Transverse colon (tissue), 4 donors: Measurements from ENCODE around the gene ZC3HAV1L. TPM values are rescaled to one million over a fixed set of nuclear protein-coding genes. Genes with fewer than 3 reads are reported as not detected.

Experiments used
- DNase-seq: peaks from one replicate; pipeline ENCODE4 v3.0.0-alpha.2; 2019
- H3K27ac ChIP-seq, 4 donors: fragments of 200-600 bp; sonication (generic); 2 replicates each; pipeline ENCODE4 v1.5.1; 2016 to 2018; ENCODE audit warnings: inconsistent platforms in 4 of 4
- H3K27me3 ChIP-seq: fragments of 200-600 bp; sonication (generic); 2 replicates; pipeline ENCODE4 v1.5.1; 2017; ENCODE audit warnings: inconsistent platforms
- H3K36me3 ChIP-seq, 4 donors: fragments of 200-600 bp; sonication (generic); 2 replicates each; pipeline ENCODE4 v1.5.1; 2017 to 2019; ENCODE audit warnings: inconsistent platforms in 4 of 4
- H3K4me1 ChIP-seq, 4 donors: fragments of 200-600 bp; sonication (generic); 2 replicates each; pipeline ENCODE4 v1.5.1; 2017 to 2020; ENCODE audit warnings: inconsistent platforms in 4 of 4
- H3K4me3 ChIP-seq, 4 donors: fragments of 200-600 bp; sonication (generic); 1 replicate in 1 of 4; 2 replicates in 3 of 4; pipeline versions ENCODE4 v1.5.1 to v1.6.1; 2017 to 2019; ENCODE audit warnings: inconsistent platforms in 4 of 4
- H3K9me3 ChIP-seq, 2 donors: fragments of 200-600 bp; sonication (generic); 2 replicates each; pipeline ENCODE4 v1.5.1; 2017 to 2019; ENCODE audit warnings: inconsistent platforms in 2 of 2
- EP300 ChIP-seq: sonication (generic); formaldehyde crosslinking; IDR thresholded peaks from one replicate; pipeline ENCODE4 v1.6.1; 2017; ENCODE audit warnings: antibody characterized with exemption, low read depth
- POLR2A ChIP-seq: fragments of 450-650 bp; IDR thresholded peaks from one replicate; pipeline ENCODE4 v1.6.1; 2016; ENCODE audit warnings: antibody characterized with exemption, mild to moderate bottlenecking, moderate library complexity
- POLR2AphosphoS5 ChIP-seq, 3 donors: sonication (generic); formaldehyde crosslinking; IDR thresholded peaks; one replicate each; pipeline ENCODE4 v1.6.1; 2016; ENCODE audit warnings: antibody characterized with exemption in 3 of 3
- WGBS, 2 donors: methylation state at CpG; one replicate each; pipeline ENCODE4 v1.1.5; 2018; ENCODE audit warnings: low coverage in 1 of 2; 5-methylcytosine and 5-hydroxymethylcytosine counted together
- in situ Hi-C, 4 donors: fragments of 200-750 bp; cut with MboI; loops; one replicate each; pipeline versions ENCODE4 v1.15.0 to v1.15.1; 2017; ENCODE audit warnings: low sequenced_read_pairs in 3 of 4, low pct_ligation_motif_present in 1 of 4, low pct_unique_long_range_greater_than_20kb in 1 of 4
- intact Hi-C: fragments of 100-400 bp; cut with DNase I; formaldehyde crosslinking; loops from one replicate; pipeline ENCODE4 v1.15.1; 2023; ENCODE audit warnings: low total_unique reads
- total RNA-seq, 4 donors: library from RNA; depleted of rRNA; stranded (reverse); fragments of >200 nt; gene quantifications; one replicate each; pipeline ENCODE4 v1.1.0, GENCODE V29; 2016
- TF ChIP-seq, protein P1 (sequence below), 5 experiments: fragments of 200-600 bp in 3 of 5; fragments of 450-650 bp in 2 of 5; sonication (generic) in 3 of 5; IDR thresholded peaks; 1 replicate in 2 of 5; 2 replicates in 3 of 5; pipeline ENCODE4 v1.5.1; 2016 to 2017; ENCODE audit warnings: antibody characterized with exemption in 5 of 5, inconsistent platforms in 3 of 5, mild to moderate bottlenecking in 2 of 5, moderate library complexity in 1 of 5

ZC3HAV1L gene
- total RNA-seq, 4 donors from 2014 or later = 5.2 to 71.4 (median 14.7) TPM

DNA sequence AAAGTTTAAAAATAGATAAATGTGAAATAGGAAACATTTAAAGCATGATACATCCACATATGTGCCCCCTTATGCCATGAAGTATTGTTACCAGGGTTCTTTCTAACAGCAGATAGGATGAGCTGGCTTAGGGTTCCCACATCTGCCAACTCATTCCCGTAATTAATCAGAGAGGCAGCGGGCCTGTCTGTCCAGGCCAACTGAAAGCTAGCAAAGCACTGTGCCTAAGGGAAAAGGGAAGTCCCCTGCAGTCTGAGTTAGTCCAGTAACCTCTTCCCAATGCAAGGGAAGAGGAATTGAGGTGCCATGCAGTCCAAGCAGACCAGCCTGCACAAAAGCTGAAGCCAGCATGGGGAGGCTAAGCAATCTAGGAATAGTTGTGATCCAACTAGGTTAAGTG lies 18.3 kb upstream of the ZC3HAV1L start:
- intact Hi-C loops = no loop called here
- no peak overlapping the region for H3K4me3 ChIP-seq
- TF ChIP-seq POLR2A (no peak), POLR2AphosphoS5 (IDR thresholded peaks at IDR 0.05) (no peak), EP300 (no peak)
- TF ChIP-seq, protein P1, sequence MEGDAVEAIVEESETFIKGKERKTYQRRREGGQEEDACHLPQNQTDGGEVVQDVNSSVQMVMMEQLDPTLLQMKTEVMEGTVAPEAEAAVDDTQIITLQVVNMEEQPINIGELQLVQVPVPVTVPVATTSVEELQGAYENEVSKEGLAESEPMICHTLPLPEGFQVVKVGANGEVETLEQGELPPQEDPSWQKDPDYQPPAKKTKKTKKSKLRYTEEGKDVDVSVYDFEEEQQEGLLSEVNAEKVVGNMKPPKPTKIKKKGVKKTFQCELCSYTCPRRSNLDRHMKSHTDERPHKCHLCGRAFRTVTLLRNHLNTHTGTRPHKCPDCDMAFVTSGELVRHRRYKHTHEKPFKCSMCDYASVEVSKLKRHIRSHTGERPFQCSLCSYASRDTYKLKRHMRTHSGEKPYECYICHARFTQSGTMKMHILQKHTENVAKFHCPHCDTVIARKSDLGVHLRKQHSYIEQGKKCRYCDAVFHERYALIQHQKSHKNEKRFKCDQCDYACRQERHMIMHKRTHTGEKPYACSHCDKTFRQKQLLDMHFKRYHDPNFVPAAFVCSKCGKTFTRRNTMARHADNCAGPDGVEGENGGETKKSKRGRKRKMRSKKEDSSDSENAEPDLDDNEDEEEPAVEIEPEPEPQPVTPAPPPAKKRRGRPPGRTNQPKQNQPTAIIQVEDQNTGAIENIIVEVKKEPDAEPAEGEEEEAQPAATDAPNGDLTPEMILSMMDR (IDR thresholded peaks at IDR 0.05) = no peak
- WGBS, 2 donors = 80 to 82% methylated on average over 1 to 2 of the region's 2 CpGs
- no peaks in the 10 kb centered on the region for H3K27me3 ChIP-seq
- no peak for DNase-seq
- no peaks in the 10 kb centered on the region for H3K4me1 ChIP-seq
- in situ Hi-C loops = loop anchor here in 1 of 4 donors (25.0 kb wide), 1 partner anchor 167 kb away; no protein-coding TSS in a partner anchor
- H3K36me3 ChIP-seq = peaks cover 0 to 46% (median 21%) of the 10 kb centered on the region in 4 donors
- no peak overlapping the region for H3K27ac ChIP-seq
- H3K9me3 ChIP-seq = no peaks in the 10 kb centered on the region

DNA sequence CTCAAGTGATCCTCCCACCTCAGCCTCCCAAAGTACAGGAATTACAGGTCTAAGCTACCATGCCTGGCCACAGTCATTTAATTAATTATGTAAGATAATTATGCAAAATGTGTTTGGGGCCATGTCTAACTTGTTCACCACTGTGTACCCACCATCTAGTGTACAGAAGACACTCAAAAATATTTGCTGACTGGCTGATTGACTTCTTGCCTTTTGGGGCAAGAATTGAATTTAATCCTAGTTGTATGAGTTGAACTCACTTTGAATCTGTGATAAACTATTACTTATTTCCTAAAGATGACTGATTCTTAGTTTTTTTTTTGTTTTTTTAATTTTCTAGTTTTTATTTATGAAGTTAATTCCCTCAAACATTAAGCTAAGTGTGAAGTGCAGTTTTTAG lies 15.8 kb upstream of the ZC3HAV1L start:
- H3K9me3 ChIP-seq = no peaks in the 10 kb centered on the region
- intact Hi-C loops (no loop called here), in situ Hi-C loops (loop anchor here in 1 of 4 donors (25.0 kb wide), 1 partner anchor 164 kb away; no protein-coding TSS in a partner anchor)
- no peak overlapping the region for H3K4me3 ChIP-seq
- no peaks in the 10 kb centered on the region for H3K4me1 ChIP-seq
- TF ChIP-seq POLR2A = no peak
- TF ChIP-seq POLR2AphosphoS5 (IDR thresholded peaks at IDR 0.05) = no peak
- no peak for TF ChIP-seq EP300
- TF ChIP-seq, protein P1 (IDR thresholded peaks at IDR 0.05) = no peak
- no peak overlapping the region for H3K27ac ChIP-seq
- no peak for DNase-seq
- H3K36me3 ChIP-seq = peaks cover 0 to 45% (median 21%) of the 10 kb centered on the region in 4 donors
- no peaks in the 10 kb centered on the region for H3K27me3 ChIP-seq

DNA sequence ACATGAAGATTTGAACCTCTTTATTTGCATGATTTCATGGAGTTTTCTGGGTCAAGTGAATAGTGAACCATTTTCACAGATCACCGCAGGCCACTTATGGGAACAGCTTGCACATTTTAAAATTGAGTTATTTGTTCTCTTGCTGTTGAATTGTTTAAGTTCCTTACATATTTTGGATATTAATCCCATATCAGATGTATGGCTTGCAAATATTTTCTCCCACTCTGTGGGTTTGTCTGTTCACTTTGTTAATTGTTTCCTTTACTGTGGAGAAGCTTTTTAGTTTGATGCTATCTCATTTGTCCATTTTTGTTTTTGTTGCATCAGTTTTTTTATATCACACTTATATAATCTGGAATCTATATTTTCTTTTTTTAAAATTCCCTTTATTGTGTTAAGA lies 14.1 kb upstream of the ZC3HAV1L start:
- H3K27me3 ChIP-seq = no peaks in the 10 kb centered on the region
- no peak for DNase-seq
- in situ Hi-C loops (loop anchor here in 1 of 4 donors (25.0 kb wide), 1 partner anchor 163 kb away; no protein-coding TSS in a partner anchor), intact Hi-C loops (no loop called here)
- H3K9me3 ChIP-seq = no peaks in the 10 kb centered on the region
- H3K4me1 ChIP-seq = peaks cover 0 to 2% (median 0%) of the 10 kb centered on the region in 4 donors
- TF ChIP-seq POLR2AphosphoS5 (IDR thresholded peaks at IDR 0.05) = no peak
- TF ChIP-seq, protein P1 (IDR thresholded peaks at IDR 0.05) = no peak
- no peak for TF ChIP-seq POLR2A
- no peak for TF ChIP-seq EP300
- H3K36me3 ChIP-seq = peaks cover 0 to 48% (median 24%) of the 10 kb centered on the region in 4 donors
- no peak overlapping the region for H3K27ac ChIP-seq
- WGBS, 2 donors = 93 to 100% methylated on average over 1 of the region's 1 CpG
- no peak overlapping the region for H3K4me3 ChIP-seq

DNA sequence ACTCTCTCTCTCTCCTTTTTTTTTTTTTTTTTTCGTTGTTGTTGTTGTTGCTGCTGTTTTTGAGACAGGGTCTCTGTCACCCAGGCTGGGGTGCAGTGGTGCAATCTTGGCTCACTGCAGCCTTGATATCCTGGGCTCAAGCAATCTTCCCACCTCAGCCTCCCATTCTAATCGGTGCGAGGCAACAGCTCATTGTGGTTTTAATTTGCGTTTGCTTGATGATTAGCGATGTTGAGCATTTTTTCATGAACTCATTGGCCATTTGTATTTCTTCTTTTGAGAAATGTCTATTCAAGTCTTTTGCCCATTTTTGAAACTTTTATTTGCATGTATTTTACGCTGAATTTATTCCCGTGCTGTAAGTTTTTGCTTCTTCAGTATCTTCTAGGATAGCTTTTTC lies 13.3 kb upstream of the ZC3HAV1L start:
- 63 to 71% methylated on average over 7 of the region's 7 CpGs for WGBS, 2 donors
- TF ChIP-seq POLR2AphosphoS5 (IDR thresholded peaks at IDR 0.05) = no peak
- no peak for TF ChIP-seq POLR2A
- TF ChIP-seq, protein P1 (IDR thresholded peaks at IDR 0.05) = no peak
- TF ChIP-seq EP300 = no peak
- no peak for DNase-seq
- intact Hi-C loops (no loop called here), in situ Hi-C loops (no loop called here)
- H3K4me1 ChIP-seq = peaks cover 0 to 9% (median 0%) of the 10 kb centered on the region in 4 donors
- no peak overlapping the region for H3K27ac ChIP-seq
- H3K9me3 ChIP-seq = no peaks in the 10 kb centered on the region
- H3K27me3 ChIP-seq = no peaks in the 10 kb centered on the region
- no peak overlapping the region for H3K4me3 ChIP-seq
- peaks cover 0 to 44% (median 21%) of the 10 kb centered on the region in 4 donors for H3K36me3 ChIP-seq
